Forelimb muscle (tissue), 1 donor: ENCODE data around the gene ADCY9. TPM values are rescaled to one million over a fixed set of nuclear protein-coding genes. Genes with fewer than 3 reads are reported as not detected.

Experiments used
- DNase-seq: peaks from one replicate; pipeline ENCODE4 v3.0.0-alpha.2; 2013; ENCODE audit warnings: low read depth
- polyA plus RNA-seq: library from polyadenylated mRNA; unstranded; fragments of 120-200 nt; gene quantifications from one replicate; pipeline ENCODE4 v1.2.1, GENCODE V29; 2013; ENCODE audit not compliant: insufficient read length

ADCY9 gene
- polyA plus RNA-seq, 1 donor: 14.3 TPM

DNA sequence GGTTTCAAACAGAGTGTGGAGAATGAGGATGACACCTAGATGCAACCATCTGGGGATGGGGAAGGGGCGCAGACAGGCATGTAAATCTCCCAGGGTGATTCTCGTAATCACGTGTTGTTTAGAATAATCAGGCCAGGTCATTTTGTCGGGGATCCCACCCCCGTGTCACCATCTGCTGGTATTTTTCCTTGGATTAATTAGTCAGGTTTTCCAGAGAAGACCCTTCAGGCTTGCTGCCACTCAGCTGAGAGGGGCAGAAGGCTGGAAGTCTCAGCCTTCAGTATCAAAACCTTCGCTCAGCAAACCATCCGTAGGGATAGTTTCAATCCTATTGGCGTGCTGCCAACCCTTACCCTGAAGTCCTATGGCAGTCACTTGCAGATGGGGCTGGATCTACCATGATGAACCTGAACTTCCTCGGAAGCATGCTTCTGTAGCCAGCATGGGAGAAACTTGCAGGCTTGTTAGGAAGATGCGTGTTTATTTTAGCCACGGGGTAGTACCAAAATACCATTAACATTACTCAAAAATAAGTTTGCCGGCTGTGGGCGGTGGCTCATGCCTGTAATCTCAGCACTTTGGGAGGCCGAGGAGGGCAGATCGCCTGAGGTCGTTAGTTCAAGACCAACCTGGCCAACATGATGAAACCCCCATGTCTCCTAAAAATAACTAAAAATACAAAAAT is 7.5 kb upstream of the ADCY9 start:
- no peak for DNase-seq

DNA sequence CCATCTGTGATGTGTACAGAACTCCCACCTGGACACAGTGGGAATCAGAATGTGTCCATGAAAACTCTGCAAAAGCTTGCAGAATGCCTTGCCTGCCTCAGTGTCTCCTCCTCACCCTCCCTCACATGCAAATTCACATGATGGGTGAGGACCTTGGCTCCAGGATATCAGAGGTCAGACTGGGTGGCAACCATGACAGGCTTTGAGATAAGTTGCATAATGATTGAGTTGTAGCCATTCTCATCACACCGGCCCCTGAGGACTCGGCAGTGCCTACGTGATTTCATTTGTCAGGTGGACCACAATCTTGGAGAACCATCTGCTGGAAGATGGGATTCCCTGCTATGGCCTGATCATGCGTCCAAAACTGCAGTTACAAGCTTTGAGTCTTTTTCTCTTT is 3.9 kb upstream of the ADCY9 start:
- no peak for DNase-seq

DNA sequence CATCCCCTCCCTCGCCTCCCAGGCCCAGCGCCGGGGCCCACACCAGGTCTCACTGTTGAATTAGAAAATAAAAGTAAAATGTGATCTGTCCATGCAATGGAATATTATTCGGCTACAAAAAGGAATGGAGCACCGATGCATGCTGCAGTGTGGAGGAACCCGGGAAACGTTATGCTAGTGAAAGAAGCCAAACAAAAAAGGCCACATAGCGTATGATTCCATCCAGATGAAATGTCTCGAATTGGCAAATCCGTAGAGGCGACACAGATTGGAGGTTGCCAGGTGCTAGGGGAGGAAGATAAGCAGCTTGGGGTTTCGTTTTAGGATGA is 972 bp upstream of the ADCY9 start:
- no peak for DNase-seq

DNA sequence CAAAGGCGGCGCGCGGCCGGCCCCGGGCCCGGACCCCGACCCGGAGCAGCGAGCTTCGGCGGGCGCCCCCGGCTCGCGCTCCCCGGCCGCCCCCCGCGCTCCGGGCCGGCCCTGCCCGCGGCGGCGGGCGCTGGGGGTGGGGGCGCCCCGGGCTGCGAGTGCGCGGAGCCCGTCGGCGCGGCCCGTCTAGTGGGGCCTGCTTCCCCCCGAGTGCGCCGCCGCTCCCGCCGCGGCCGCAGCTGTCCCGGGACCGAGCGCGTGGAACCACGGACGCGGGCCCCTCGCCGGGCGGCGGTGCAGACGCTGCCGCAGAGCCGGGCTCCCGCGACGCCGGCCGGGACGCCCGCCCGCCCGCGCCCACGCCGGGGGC is 308 bp downstream of the ADCY9 start:
- no peak for DNase-seq

DNA sequence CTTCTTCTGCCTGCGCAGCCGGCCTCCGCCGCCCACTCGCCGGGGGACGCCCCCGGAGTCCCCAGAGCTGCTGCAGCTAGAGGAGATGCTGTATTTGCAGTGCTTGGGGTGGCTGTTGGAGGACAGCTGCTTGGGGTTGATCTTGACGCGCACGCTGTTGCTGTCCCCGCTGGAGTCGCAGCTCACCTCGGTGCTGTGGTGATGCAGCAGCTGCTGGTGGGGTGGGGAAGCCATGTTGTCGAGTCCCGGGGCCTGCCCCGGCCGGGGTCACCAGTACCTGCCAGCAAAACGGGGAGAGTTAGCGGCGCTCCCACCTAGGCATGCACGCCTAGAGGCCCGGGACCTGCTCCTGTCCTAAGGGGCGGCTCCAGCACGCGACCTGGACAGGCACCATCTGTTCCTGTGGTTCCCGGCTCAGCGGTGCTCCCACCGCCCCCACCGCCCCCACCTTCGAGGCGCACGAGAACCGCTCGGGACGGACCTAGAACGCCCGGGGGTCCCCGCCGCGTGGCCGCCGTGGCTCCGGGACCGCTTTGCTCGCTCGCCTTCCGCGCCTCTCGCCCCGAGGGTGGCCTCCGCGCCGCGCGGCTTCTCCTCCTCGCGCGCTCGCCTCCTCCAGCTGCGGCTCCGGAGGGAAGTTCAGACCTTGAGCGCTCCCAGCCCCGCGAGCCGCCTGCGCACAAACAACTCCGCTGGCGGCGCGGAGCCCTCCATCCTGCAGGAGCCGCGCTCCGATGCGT is 863 bp downstream of the ADCY9 start:
- DNase-seq: no peak

DNA sequence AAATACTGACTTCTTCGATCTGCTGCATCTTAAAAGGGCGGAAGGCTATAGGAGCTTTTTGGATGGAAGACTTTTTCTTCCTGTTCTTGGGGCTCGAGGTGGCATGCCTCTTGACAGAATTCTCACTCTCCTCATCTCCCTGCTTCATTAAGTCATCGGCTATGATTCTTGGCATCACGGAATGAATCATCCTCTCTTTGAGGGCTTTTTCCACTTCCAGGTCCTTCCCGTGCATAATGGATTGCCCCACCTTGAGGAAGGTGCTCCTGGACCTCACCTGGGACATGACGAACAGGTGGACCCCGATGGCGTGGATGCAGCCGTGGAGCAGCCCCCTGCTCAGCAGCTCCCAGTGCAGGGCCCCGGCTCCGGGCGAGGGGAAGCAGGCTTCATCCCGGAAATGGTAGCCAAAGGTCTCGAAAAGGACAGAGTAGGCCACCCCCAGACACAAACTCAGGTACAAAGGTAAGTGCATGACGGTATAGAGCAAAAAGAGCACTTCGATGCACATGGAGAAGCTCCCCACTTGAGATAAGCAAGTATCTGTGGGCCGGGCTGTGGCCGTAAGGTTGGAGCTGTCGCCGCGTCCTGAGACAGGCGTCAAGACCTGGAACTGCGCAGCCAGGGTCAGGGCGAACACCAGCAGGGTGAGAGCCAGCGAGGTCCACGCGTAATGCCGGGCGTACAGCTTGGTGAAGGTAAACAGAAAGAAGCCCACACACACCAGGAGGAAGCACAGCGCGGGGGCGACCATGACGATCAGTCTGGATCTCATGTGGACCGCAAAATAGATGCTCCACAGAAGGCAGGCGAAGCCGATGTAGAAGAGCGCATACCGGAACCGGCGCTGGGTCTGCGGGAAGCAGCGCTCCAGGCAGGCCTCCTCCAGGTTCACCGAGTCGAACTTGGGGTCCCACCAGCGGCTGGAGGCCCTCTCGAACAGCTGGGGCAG is 1.7 kb downstream of the ADCY9 start:
- no peak for DNase-seq

DNA sequence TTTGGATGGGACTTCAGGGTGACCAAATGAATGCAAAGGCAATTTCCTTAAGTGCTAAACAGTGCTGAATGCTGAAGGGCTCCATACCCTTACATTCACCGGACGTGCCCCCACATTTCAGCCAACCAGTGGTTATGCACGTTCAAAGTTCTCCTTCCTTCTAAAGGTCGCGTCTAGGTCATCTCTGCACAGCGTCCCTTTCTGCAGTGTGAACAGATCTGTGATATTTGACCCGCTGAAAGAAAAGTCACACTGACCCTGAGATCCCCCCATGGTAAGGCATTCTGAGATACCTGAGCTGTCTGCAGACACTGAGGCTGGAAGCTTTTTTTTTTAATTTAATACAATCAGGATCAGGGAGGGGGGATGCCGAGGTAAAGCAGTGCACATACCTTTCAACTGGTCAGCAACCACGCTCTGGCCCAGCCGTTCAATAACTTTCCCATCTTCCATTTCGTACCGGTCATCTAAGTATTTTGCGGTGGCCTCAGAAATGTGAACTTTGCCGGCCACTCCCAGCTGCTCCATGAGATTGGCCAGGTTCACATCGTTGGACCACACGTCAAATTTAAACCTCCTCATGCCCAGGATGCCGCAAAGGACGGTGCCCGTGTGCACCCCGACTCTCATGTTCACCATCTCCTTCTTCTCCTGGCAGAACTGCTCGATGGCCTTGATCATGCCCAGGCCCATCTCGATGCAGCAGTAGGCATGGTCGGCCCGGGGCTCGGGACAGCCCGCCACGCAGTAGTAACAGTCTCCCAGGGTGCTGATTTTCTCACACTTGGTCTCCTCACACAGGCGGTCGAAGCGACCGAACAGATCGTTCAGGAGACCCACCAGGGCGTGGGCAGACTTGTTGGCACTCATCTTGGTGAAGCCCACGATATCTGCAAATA is 2.6 kb downstream of the ADCY9 start:
- no peak for DNase-seq

DNA sequence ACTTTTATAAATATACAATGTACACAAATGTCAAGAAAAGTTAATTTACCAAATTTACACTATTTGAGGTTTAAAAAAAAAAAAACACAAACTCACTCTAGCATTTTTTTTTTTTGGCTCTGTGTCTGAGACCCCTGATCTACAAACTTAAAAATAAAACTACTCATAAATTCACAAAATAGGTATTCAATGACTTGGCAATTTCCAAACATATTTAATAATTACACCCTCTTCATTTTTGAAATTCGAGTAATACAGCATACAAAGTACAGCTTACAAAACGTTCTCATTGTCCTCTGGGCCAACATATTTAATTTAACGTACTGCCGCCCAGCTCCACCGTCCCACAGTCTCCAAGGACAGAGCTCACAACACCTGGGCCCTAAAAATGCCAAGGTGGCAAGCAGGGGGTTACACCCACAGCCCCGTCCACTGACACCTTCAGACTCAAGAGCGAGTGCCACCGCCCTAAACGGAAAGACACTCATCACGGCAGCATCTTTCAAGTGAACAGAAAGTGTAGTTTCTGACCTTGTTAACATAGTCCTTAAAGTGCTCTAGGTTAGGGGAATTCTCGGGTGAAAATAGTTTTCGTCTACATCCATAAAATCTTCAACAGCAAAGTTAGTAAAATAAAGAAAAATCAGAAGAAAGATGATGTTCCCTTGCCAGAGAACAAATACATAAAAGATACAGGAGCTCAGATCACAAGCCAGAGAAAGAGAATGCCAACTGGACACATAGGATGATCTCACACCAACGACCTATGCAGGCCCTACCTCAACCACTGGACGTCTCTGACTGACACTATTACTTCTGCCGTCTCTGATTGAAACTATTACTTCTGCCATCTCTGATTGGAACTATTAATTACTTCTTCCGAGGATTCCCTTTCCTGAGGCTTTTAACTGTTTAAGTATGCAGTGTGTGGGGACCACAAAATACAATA is 4.2 kb downstream of the ADCY9 start:
- DNase-seq: no peak

DNA sequence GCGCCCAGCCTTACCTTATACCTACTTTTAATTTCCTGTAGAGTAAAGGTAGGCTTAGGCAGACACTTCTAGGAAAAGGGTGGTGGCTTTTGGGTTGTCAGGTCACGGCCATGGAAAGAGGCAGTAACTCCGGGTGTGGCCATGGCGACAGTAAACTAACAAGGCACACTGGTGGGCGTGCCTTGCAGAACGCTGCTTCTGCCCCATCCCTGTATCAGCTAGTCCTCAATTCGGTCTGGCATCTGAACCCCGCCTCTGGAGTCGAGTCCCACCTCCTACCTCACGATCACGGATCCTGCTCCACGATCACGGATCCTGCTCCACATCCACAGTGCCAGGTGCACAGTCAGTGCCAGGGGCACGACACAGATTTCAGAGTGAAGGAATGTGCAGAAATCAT is 5.6 kb downstream of the ADCY9 start:
- no peak for DNase-seq

DNA sequence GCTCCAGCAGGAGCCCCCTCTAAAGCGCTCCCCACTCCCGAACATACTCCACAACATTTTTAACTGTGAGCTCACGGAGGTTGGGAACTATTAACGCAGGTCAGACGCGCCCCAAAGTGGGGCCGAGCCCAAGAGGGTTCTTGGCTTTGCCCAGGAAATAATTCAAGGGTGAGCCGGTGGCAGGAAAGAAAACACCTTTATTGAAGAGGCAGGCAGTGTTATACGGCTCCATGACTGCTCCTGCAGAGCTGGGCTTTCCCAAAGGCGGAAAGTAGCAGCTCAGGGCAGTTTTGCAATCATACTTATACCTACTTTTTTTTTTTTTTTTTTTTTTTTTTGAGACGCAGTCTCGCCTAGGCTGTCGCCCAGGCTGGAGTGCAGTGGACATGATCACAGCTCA is 6.2 kb downstream of the ADCY9 start:
- no peak for DNase-seq

DNA sequence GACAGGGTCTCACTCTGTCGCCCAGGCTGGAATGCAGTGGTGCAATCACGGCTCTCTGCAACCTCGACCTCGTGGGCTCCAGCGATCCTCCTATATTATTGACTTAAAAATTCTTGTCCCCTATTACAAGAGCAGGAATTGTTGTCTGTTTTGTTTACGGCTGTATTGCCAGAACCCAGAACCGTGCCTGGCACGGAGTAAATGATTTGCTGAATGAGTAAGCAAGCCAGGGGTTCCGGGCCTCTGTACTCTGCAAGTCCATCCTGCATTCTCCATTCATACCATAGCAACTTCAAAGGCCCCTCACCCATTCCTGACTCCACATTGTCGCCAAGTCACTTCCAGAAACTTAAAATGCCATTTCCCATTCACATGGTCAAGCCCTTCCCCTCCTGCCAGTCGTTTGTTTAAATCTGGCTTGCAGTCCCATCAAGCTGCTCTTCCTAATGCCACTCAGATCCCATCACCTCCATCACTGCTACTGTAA is 6.9 kb downstream of the ADCY9 start:
- DNase-seq: no peak

DNA sequence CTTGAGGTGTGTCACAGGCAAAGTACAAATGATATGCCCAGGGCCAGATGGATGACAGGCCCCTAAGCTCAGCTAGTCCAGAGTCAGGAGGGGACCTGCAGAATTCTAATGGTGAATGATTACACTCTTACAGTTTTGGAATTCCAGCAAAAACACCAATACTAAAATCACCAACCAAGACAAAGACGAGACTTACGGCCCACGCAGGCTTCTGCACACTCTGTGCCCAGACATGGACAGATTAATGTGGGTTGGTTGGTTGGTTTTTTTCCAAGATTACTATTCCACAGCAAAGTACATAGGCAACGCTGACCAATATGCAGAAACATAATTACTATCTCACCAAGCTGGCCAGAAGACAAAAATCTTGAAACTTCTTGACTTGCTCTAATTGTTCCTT is 9.7 kb downstream of the ADCY9 start:
- DNase-seq: no peak

DNA sequence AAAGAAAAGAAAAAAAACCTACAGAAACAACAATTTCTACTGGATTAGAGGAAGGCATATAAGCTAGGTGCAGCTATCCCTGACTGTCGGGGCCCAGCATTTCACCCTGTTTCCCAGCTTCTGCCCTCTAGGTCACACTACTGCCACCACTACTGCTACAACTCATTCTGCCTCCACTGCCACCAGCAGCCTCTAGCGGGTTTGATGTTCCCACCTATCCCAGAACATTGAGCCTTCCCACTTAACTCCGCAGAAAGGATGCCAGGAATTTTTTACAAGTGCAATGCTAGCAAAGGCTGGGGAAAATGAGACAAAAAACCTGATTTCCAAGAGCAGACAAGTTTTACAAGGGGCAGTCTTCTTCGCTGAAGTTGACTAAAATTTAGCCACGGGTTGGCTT is 10.4 kb downstream of the ADCY9 start:
- DNase-seq: no peak

DNA sequence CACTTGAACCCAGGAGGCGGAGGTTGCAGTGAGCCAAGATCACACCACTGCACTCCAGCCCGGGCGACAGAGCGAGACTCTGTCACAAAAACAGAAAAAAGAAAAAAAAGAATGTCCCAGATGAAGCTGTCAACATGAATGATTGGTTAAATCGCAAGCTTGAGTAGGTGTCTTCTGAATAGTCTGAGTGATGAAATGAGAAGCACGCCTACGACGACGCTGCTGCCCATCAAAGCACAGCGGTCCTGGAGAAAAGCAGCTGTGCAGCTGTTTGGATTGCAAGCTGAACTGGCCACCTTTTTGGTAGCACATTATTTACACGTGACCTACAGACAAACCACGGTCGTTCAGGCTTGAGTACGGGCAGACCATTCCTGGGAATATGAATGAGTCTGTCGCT is 12.5 kb downstream of the ADCY9 start:
- DNase-seq: no peak

DNA sequence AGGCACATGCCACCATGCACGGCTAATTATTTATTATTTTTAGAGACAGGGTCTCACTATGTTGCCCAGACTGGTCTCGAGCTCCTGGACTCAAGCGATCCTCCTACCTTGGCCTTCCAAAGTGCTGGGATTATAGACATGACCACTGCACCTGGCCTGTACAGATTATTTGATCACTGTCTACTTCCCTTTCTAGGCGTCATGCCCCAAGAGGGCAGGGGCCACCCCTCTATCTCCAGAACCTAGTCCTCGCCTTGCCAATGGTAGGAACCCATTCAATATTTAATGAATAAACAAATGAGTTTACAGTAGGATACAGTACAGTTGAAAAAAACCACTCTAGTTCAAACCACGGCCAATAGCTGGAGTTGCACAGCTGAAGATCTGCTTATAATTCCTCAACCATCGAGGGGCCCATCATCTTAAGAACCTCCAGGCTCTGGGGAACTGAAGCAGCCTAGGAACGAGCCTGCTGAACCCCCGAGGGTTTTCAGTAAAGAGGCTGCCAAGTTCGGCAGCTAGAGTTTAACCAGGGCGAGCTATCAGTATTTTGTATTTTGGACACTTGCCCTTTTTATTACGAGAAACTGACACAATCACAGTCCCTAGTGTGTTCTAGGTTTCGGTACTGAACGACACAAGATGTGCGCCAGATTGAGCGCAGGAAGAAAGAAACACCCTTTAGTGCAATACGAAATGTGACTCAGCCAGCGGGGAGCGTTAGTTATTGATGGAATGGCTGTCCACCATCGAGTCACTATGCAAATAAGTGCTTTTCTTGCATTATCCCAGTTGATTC is 14.6 kb downstream of the ADCY9 start:
- DNase-seq: no peak

DNA sequence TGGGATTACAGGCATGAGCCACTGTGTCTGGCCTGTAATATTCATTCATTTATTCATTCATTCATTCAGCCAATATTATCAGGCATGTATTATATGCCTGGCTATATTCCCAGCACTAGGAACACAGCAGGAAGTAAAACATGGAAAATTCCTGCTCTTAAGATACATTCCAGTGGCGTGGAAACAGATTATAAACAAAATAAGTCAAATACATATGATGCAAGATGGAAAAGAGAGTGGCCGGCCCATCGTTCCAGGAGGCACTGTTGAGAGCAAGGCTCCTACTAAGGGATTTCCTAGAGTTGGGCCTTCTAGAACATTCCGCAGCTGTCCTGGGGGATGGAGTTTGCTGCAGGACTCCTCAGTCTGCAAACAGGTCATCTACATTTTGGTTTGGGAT is 17.7 kb downstream of the ADCY9 start:
- DNase-seq: no peak

DNA sequence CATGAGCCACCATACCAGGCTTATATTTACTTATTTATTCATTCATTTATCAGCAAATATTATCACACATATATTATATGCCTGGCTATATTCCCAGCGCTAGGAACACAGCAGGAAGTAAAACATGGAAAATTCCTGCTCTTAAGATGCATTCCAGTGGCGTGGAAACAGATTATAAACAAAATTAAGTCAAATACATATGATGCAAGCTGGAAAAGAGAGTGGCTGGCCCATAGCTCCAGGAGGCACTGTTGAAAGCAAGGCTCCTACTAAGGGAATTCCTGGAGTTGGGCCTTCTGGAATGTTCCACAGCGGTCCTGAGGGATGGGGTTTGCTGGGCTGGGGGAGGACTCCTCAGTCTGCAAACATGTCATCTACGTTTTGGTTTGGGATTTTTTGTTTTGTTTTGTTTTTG is 18.4 kb downstream of the ADCY9 start:
- no peak for DNase-seq

DNA sequence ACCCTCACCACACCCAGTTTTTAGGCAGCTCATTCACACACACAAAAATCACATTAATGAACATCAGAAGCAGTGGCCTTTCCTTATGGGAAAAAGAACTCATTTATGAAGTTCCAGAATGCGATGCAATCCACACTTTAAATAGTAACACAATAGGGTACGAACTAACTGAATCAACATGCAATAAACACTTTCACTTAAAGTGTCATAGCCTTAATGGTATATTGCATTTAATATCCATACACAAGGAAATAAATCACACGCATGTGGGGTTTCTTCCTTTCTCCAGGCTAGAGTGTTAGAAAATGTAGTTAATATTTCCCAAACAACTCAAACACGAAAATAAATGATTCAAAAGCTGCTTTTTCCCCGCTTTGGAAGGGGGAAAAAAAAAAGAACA is 19.7 kb downstream of the ADCY9 start:
- DNase-seq: no peak

DNA sequence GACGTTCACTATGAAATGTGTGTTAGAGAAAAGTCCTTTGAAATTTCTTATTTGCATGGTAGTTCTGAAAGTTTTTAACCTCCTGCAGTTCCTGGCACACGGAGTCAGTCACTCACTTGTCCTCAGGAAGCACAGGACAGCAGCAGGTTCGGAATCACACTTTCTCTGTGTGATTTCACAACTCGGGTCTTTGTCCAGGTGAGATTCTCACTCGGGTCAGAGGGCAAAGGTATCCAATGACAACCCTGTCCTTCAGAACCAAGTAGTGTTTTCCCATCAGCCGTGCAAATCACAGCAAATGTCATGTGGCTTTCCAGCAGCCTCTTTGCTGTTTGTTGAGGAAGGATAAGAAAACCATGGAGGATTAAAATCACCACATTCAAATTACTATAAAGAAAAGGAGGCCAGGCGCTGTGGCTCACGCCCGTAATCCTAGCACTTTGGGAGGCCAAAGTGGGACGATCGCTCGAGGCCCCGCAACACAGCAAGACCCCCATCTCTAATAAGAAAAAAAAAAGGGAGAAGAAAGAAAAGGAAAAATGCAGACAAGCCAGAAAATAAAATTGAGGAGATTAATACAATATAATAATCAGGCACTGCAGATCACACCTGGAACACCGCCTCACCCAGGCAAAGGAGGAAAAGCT is 22.0 kb downstream of the ADCY9 start:
- no peak for DNase-seq
